ENCODE results near the gene NLGN1. TPM values are rescaled to one million over a fixed set of nuclear protein-coding genes. Genes with fewer than 3 reads are reported as not detected.

NLGN1 gene
- total and polyA plus RNA-seq, 2 of the 8 experiments (the other 6 are each of a cell fraction or from before 2014, with no cell fraction given) = 7.8 to 14.8 TPM

GRCh38 chr3:173583496-173583895 is 186.0 kb downstream of the NLGN1 start:
- no peak overlapping the region for H2BK15ac ChIP-seq (ENCODE audit: low read length)
- no peak overlapping the region for H4K91ac ChIP-seq (replicated peaks; ENCODE audit: insufficient read length, low read length)
- H3K4me1 ChIP-seq (replicated peaks in 1 of 4; ENCODE audit: control insufficient read depth in 3 of 4, insufficient read depth in 4 of 4, low read length in 3 of 4) = peaks cover 0 to 5% (median 1%) of the 10 kb centered on the region in 4 experiments; a peak in 3 of 7 replicates
- H2AFZ ChIP-seq (ENCODE audit: low read length) = no peak overlapping the region
- FAIRE-seq = peak; percentile 84
- H2AK5ac ChIP-seq (ENCODE audit: low read depth, low read length) = no peak overlapping the region
- 0 out of 2 replicates have a peak, but pooled peaks have one; percentile 37 for TF ChIP-seq TEAD4 (IDR thresholded peaks at IDR 0.05; ENCODE audit: low read depth, low read length)
- peak; percentile 27; the same call in 1 of the 2 replicates for TF ChIP-seq SP1 (IDR thresholded peaks at IDR 0.05; ENCODE audit: low read depth, low read length)
- TF ChIP-seq YY1 (IDR thresholded peaks at IDR 0.05; ENCODE audit: low read depth, low read length) = no peak
- H3K9ac ChIP-seq (replicated peaks in 1 of 4; ENCODE audit: extremely low read depth in 1 of 4, low read depth in 3 of 4, low read length in 3 of 4) = no peak overlapping the region
- DNase-seq (ENCODE audit: low read depth in 1 of 2, low spot score in 2 of 2) = no peak
- ChIA-PET CTCF (ENCODE audit: partially characterized antibody) (interaction anchor here (0.6 to 1.2 kb wide), 11 partner anchors 9 to 757 kb away, joined by 3 to 4 read pairs (median 3); no protein-coding TSS in a partner anchor), POLR2A (ENCODE audit: partially characterized antibody) (interaction anchor here (0.6 kb wide), 2 partner anchors 19 to 267 kb away, joined by 3 to 4 read pairs; no protein-coding TSS in a partner anchor)
- H2BK20ac ChIP-seq (ENCODE audit: low read length) = no peak overlapping the region
- H3K27ac ChIP-seq (ENCODE audit: low read depth, low read length) = no peak overlapping the region
- H3K27me3 ChIP-seq (replicated peaks in 1 of 4; ENCODE audit: control insufficient read depth in 3 of 4, extremely low read depth in 1 of 4, insufficient read depth in 3 of 4, low read length in 3 of 4) = no peaks in the 10 kb centered on the region; a peak in 1 of 7 replicates
- no peak overlapping the region for H4K8ac ChIP-seq (ENCODE audit: extremely low read depth, insufficient read depth, low read length)
- H2BK120ac ChIP-seq (replicated peaks; ENCODE audit: low read depth, low read length) = no peak overlapping the region
- H4K20me1 ChIP-seq (replicated peaks in 1 of 2; ENCODE audit: control insufficient read depth in 1 of 2, insufficient read depth in 2 of 2, low read length in 2 of 2) = no peaks in the 10 kb centered on the region
- H3K79me2 ChIP-seq (ENCODE audit: control insufficient read depth in 1 of 2, insufficient read depth in 2 of 2, low read length in 2 of 2) = no peaks in the 10 kb centered on the region
- no peak overlapping the region for H3K14ac ChIP-seq (ENCODE audit: insufficient read length)
- H3K4ac ChIP-seq (replicated peaks; ENCODE audit: insufficient read length, low read depth, low read length) = no peak overlapping the region
- no peaks in the 10 kb centered on the region for H3K79me1 ChIP-seq (ENCODE audit: low read depth, low read length)
- H3K23me2 ChIP-seq (ENCODE audit: low read depth, low read length) = peaks cover 12% of the 10 kb centered on the region
- no peak overlapping the region for H3K23ac ChIP-seq (ENCODE audit: insufficient read length)
- no peaks in the 10 kb centered on the region for H3K36me3 ChIP-seq (ENCODE audit: control insufficient read depth in 2 of 4, insufficient read depth in 4 of 4, low read length in 3 of 4)
- H4K5ac ChIP-seq (ENCODE audit: insufficient read length, low read depth, low read length) = no peak overlapping the region
- no peaks in the 10 kb centered on the region for H3K9me3 ChIP-seq (ENCODE audit: insufficient read depth in 2 of 2, low read depth in 1 of 2, low read length in 1 of 2)
- peak overlapping the region in 1 of 2 experiments; percentile 27; a peak in 1 of 4 replicates for H3K4me2 ChIP-seq (ENCODE audit: insufficient read depth in 1 of 2, low read depth in 2 of 2, low read length in 2 of 2)
- no peak overlapping the region for H3K18ac ChIP-seq (ENCODE audit: extremely low read depth, low read length)
- H3K4me3 ChIP-seq (ENCODE audit: extremely low read depth in 1 of 4, insufficient read depth in 2 of 4, low read depth in 3 of 4, low read length in 4 of 4) = peak overlapping the region in 1 of 4 experiments; percentile 78; a peak in 1 of 8 replicates
- no peak overlapping the region for H3K56ac ChIP-seq (replicated peaks; ENCODE audit: insufficient read length, low read depth, low read length)
- 10% methylated on average over 2 of the region's 2 CpGs; no CpG with 5 or more reads in 1 of the 2 experiments for WGBS, 2 experiments (ENCODE audit: extremely low coverage in 1 of 2, insufficient coverage in 1 of 2, insufficient read length in 1 of 2, insufficient replicate concordance in 2 of 2, low coverage in 1 of 2, low lambda C conversion rate in 2 of 2, missing lambda C conversion rate in 1 of 2)
- no peak overlapping the region for H2BK12ac ChIP-seq (ENCODE audit: low read depth, low read length)
- no peak overlapping the region for H2BK5ac ChIP-seq (ENCODE audit: low read depth, low read length)
